ENCODE results near the gene DUSP16.

Gene DUSP16

GRCh38 chr12:12549426-12549825 lies 13.2 kb downstream of the DUSP16 start:
- in situ Hi-C loops (cut with MboI; ENCODE audit: low sequenced_read_pairs) = no loop called here

GRCh38 chr12:12548713-12549112 lies 13.9 kb downstream of the DUSP16 start:
- in situ Hi-C loops (cut with MboI; ENCODE audit: low sequenced_read_pairs) = no loop called here

GRCh38 chr12:12546314-12546772 lies 16.3 kb downstream of the DUSP16 start:
- in situ Hi-C loops (cut with MboI; ENCODE audit: low sequenced_read_pairs) = no loop called here

GRCh38 chr12:12543959-12544358 lies 18.7 kb downstream of the DUSP16 start:
- in situ Hi-C loops (cut with MboI; ENCODE audit: low sequenced_read_pairs) = no loop called here

GRCh38 chr12:12542964-12543363 lies 19.7 kb downstream of the DUSP16 start:
- in situ Hi-C loops (cut with MboI; ENCODE audit: low sequenced_read_pairs) = no loop called here

- in situ Hi-C loops (cut with MboI; ENCODE audit: low sequenced_read_pairs) = no loop called here
Measured at GRCh38 chr12:12542286-12542685, 20.4 kb downstream of the DUSP16 start.

GRCh38 chr12:12541782-12542181 lies 20.9 kb downstream of the DUSP16 start:
- in situ Hi-C loops (cut with MboI; ENCODE audit: low sequenced_read_pairs) = no loop called here

GRCh38 chr12:12540261-12541013 lies 22.2 kb downstream of the DUSP16 start:
- in situ Hi-C loops (cut with MboI; ENCODE audit: low sequenced_read_pairs) = no loop called here

- in situ Hi-C loops (cut with MboI; ENCODE audit: low sequenced_read_pairs) = no loop called here
Measured at GRCh38 chr12:12539028-12539810, 23.4 kb downstream of the DUSP16 start.

GRCh38 chr12:12538535-12538934 lies 24.1 kb downstream of the DUSP16 start:
- in situ Hi-C loops (cut with MboI; ENCODE audit: low sequenced_read_pairs) = no loop called here

- in situ Hi-C loops (cut with MboI; ENCODE audit: low sequenced_read_pairs) = no loop called here
Measured at GRCh38 chr12:12537421-12537820, 25.2 kb downstream of the DUSP16 start.

- in situ Hi-C loops (cut with MboI; ENCODE audit: low sequenced_read_pairs) = no loop called here
Measured at GRCh38 chr12:12534975-12535374, 27.7 kb downstream of the DUSP16 start.

- in situ Hi-C loops (cut with MboI; ENCODE audit: low sequenced_read_pairs) = no loop called here
Measured at GRCh38 chr12:12534166-12534866, 28.3 kb downstream of the DUSP16 start.

- in situ Hi-C loops (cut with MboI; ENCODE audit: low sequenced_read_pairs) = no loop called here
Measured at GRCh38 chr12:12533238-12533829, 29.3 kb downstream of the DUSP16 start.

- in situ Hi-C loops (cut with MboI; ENCODE audit: low sequenced_read_pairs) = no loop called here
Measured at GRCh38 chr12:12531194-12531593, 31.5 kb downstream of the DUSP16 start.

- in situ Hi-C loops (cut with MboI; ENCODE audit: low sequenced_read_pairs) = no loop called here
Measured at GRCh38 chr12:12529783-12530421, 32.8 kb downstream of the DUSP16 start.

GRCh38 chr12:12528361-12529270 lies 34.0 kb downstream of the DUSP16 start:
- in situ Hi-C loops (cut with MboI; ENCODE audit: low sequenced_read_pairs) = no loop called here

GRCh38 chr12:12527820-12528296 lies 34.8 kb downstream of the DUSP16 start:
- in situ Hi-C loops (cut with MboI; ENCODE audit: low sequenced_read_pairs) = no loop called here

GRCh38 chr12:12524128-12524527 lies 38.5 kb downstream of the DUSP16 start:
- in situ Hi-C loops (cut with MboI; ENCODE audit: low sequenced_read_pairs) = no loop called here
